Epithelial cell of proximal tubule (primary cell): ENCODE results near the gene ZNF567. TPM values are rescaled to one million over a fixed set of nuclear protein-coding genes. Genes with fewer than 3 reads are reported as not detected.

Experiments used
- DNase-seq: peaks from one replicate; pipeline ENCODE4 v3.0.0-alpha.2; 2011; ENCODE audit warnings: low read depth
- H3K4me3 ChIP-seq: 2 replicates; pipeline ENCODE4 v1.5.1; 2011; ENCODE audit warnings: low read depth, mild to moderate bottlenecking, low read length
- CTCF ChIP-seq: conservative IDR thresholded peaks from 2 replicates; pipeline ENCODE4 v1.5.1; 2012; ENCODE audit warnings: low read depth, mild to moderate bottlenecking, low read length
- total RNA-seq: library from RNA; depleted of rRNA; stranded (reverse); fragments of >200 nt; gene quantifications from 2 replicates; pipeline ENCODE4 v1.2.3, GENCODE V29; 2015

The ZNF567 gene
- total RNA-seq, 1 donor from 2014 or later = 1.7 TPM

- H3K4me3 ChIP-seq = no peak overlapping the region
- TF ChIP-seq CTCF = no peak
- no peak for DNase-seq
These were observed 62.8 kb downstream of the ZNF567 start for GRCh38 chr19:36750066-36750691.

Other genes starting within 250 kb of the ZNF567 start
- gene ZNF566, start 198.1 kb upstream of the ZNF567 start, total RNA-seq = 2.7 and 2.9 TPM in 2 replicates
- 13.0 and 15.8 TPM in 2 replicates for gene ZNF260, start 159.3 kb upstream of the ZNF567 start, total RNA-seq
- gene ZNF529, start 114.3 kb upstream of the ZNF567 start, total RNA-seq = 4.4 and 5.9 TPM in 2 replicates
- 3.9 and 8.6 TPM in 2 replicates for gene ZNF382, start 82.3 kb upstream of the ZNF567 start, total RNA-seq
- gene ZNF461, start 20.8 kb upstream of the ZNF567 start, total RNA-seq = 2.0 and 12.2 TPM in 2 replicates
- 2.2 and 3.6 TPM in 2 replicates for gene ZNF850, start 85.2 kb downstream of the ZNF567 start, total RNA-seq
- gene ZNF790, start 150.8 kb downstream of the ZNF567 start, total RNA-seq = 1.2 and 6.1 TPM in 2 replicates
- 0.46 and 0.72 TPM in 2 replicates for gene ZNF345, start 163.3 kb downstream of the ZNF567 start, total RNA-seq
- 2.7 and 3.2 TPM in 2 replicates for gene ZNF829, start 228.7 kb downstream of the ZNF567 start, total RNA-seq
- gene ZNF568, start 228.7 kb downstream of the ZNF567 start, total RNA-seq = 3.3 and 4.3 TPM in 2 replicates